ENCODE measurements around the gene IFIT2. TPM values are rescaled to one million over a fixed set of nuclear protein-coding genes. Genes with fewer than 3 reads are reported as not detected.
"Not testable (repeated sequence)": the region's sequence is repeated elsewhere in the genome, so short reads cannot be mapped to it uniquely, and the experiment has no call there.

IFIT2 gene
- total and polyA plus RNA-seq, 2 experiments from 2014 or later = 7.0 to 9.5 TPM

DNA sequence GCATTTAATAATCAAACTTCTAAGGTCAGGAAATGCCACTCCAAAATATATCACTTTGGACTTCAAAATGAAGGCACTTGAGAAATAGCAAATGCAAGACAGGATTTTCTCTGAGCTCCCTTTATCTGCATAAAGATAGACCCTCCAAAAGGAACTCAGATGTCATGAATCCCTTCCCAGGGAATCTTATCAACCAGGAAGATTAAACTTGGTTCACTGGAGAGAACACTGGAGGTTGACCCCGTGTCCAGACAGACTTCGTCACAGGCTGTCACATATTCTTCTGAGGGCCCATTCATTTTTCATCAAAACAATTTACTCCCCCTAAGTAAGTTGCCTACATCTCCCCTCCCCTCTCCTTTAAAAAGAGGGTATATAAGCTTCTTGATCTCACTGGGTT is 47.1 kb downstream of the IFIT2 start:
- 75 to 78% methylated on average over 2 of the region's 2 CpGs for WGBS, 2 experiments (ENCODE audit: low coverage in 1 of 2, low lambda C conversion rate in 2 of 2, missing lambda C conversion rate in 2 of 2)
- no peaks in the 10 kb centered on the region for H3K79me2 ChIP-seq (ENCODE audit: insufficient read depth)
- H3K36me3 ChIP-seq (ENCODE audit: low read depth) = no peaks in the 10 kb centered on the region
- H3K9me2 ChIP-seq (ENCODE audit: insufficient read depth) = peaks cover 5% of the 10 kb centered on the region; the same call in 1 of the 2 replicates
- H3K4me3 ChIP-seq = no peak overlapping the region
- H3K27me3 ChIP-seq (replicated peaks; ENCODE audit: insufficient read depth) = no peaks in the 10 kb centered on the region
- no peaks in the 10 kb centered on the region for H3K9me3 ChIP-seq (ENCODE audit: low read depth)
- no peak overlapping the region for H3K9ac ChIP-seq
- no peak for DNase-seq
- H4K20me1 ChIP-seq (ENCODE audit: insufficient read depth) = no peaks in the 10 kb centered on the region
- peaks cover 37% of the 10 kb centered on the region for H3K4me1 ChIP-seq (ENCODE audit: insufficient read depth)
- no peak for TF ChIP-seq EZH2 (IDR thresholded peaks at IDR 0.05; ENCODE audit: insufficient read depth, poor library complexity, severe bottlenecking)
- TF ChIP-seq EZH2phosphoT487 (IDR thresholded peaks at IDR 0.05; ENCODE audit: insufficient read depth, low read depth) = no peak
- H3K4me2 ChIP-seq (ENCODE audit: unreplicated experiment) = no peak overlapping the region
- no peak overlapping the region for H2AFZ ChIP-seq
- in situ Hi-C loops (cut with MboI) = no loop called here
- no peak overlapping the region for H3K27ac ChIP-seq
- peaks cover 40% of the 10 kb centered on the region for H3F3A ChIP-seq (ENCODE audit: insufficient read depth)

DNA sequence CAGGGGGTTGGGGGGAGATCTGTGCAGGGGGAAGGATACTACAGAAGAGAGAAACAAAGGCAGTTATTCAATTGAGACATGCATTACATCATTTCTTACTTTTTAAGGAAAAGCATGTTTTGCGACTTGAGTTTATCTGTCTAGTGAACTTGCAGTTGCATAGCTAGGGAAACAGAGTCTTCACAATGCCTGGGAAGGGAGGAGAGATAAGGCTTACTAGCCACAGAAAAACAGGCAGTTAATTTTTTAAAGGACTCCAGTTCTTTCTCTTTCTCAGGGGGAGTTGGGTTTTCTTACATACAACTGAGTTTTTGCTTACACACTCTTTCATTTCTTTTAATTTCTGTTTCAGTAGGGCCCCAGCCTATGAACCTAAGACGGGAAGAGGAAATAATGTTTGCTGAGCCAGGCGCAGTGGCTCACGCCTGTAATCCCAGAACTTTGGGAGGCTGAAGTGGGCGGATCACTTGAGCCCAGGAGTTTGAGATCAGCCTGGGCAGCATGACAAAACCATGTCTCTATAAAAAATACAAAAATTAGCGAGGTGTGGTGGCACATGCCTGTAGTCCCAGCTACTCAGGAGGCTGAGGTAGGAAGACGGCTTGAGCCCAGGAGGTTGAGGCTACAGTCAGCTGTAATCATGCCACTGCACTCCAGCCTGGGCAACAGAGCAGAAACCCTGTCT is 48.9 kb downstream of the IFIT2 start:
- Histone ChIP-seq H2AFZ (peak overlapping the region; percentile 54), H3K4me1 (ENCODE audit: insufficient read depth) (peaks cover 45% of the 10 kb centered on the region), H3K27ac (peak overlapping the region; percentile 95), H3K9ac (peak overlapping the region; percentile 74), H3F3A (ENCODE audit: insufficient read depth) (peaks cover 45% of the 10 kb centered on the region), H3K4me2 (ENCODE audit: unreplicated experiment) (peak overlapping the region; percentile 66), H3K4me3 (peak overlapping the region; percentile 46; the same call in 1 of the 2 replicates)
- peak; percentile 51 for DNase-seq
- H4K20me1 ChIP-seq (ENCODE audit: insufficient read depth); H3K27me3 ChIP-seq (replicated peaks; ENCODE audit: insufficient read depth); in situ Hi-C loops (cut with MboI); H3K79me2 ChIP-seq (ENCODE audit: insufficient read depth); H3K36me3 ChIP-seq (ENCODE audit: low read depth); H3K9me3 ChIP-seq (ENCODE audit: low read depth); H3K9me2 ChIP-seq (ENCODE audit: insufficient read depth): not testable (repeated sequence)
- WGBS, 2 experiments (ENCODE audit: low coverage in 1 of 2, low lambda C conversion rate in 2 of 2, missing lambda C conversion rate in 2 of 2) = 22% methylated on average over 7 of the region's 7 CpGs

DNA sequence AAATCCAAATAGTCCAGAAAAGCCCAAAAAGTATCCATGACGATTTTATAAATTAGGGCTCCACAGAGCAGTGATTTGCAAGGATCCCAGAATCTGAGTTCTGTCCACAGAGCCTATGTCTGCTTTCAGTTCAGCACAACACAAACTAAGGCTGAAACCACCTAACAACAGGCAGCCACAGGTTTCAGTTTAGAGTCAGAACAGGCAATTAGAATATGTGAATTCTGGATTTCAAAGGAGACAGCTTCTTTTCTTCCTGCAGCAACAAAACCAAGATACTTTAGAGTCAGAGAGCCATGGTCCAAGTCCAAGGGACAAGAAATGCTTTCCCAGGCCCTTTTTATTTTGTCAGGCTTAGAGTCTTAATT is 49.5 kb downstream of the IFIT2 start:
- Histone ChIP-seq H3K36me3 (ENCODE audit: low read depth) (no peaks in the 10 kb centered on the region), H3K4me3 (peak overlapping the region; percentile 46), H2AFZ (peak overlapping the region; percentile 54), H3F3A (ENCODE audit: insufficient read depth) (peaks cover 41% of the 10 kb centered on the region), H3K9ac (peak overlapping the region; percentile 74), H3K4me1 (ENCODE audit: insufficient read depth) (peaks cover 47% of the 10 kb centered on the region), H3K27me3 (replicated peaks; ENCODE audit: insufficient read depth) (no peaks in the 10 kb centered on the region), H3K9me3 (ENCODE audit: low read depth) (no peaks in the 10 kb centered on the region), H3K9me2 (ENCODE audit: insufficient read depth) (no peaks in the 10 kb centered on the region), H4K20me1 (ENCODE audit: insufficient read depth) (no peaks in the 10 kb centered on the region), H3K27ac (peak overlapping the region; percentile 95), H3K79me2 (ENCODE audit: insufficient read depth) (no peaks in the 10 kb centered on the region), H3K4me2 (ENCODE audit: unreplicated experiment) (peak overlapping the region; percentile 66)
- peak; percentile 63 for DNase-seq
- in situ Hi-C loops (cut with MboI) = no loop called here
- WGBS, 2 experiments (ENCODE audit: low coverage in 1 of 2, low lambda C conversion rate in 2 of 2, missing lambda C conversion rate in 2 of 2) = 3 to 4% methylated on average over 1 of the region's 1 CpG
- no peak for TF ChIP-seq EZH2phosphoT487 (IDR thresholded peaks at IDR 0.05; ENCODE audit: insufficient read depth, low read depth)
- no peak for TF ChIP-seq EZH2 (IDR thresholded peaks at IDR 0.05; ENCODE audit: insufficient read depth, poor library complexity, severe bottlenecking)

DNA sequence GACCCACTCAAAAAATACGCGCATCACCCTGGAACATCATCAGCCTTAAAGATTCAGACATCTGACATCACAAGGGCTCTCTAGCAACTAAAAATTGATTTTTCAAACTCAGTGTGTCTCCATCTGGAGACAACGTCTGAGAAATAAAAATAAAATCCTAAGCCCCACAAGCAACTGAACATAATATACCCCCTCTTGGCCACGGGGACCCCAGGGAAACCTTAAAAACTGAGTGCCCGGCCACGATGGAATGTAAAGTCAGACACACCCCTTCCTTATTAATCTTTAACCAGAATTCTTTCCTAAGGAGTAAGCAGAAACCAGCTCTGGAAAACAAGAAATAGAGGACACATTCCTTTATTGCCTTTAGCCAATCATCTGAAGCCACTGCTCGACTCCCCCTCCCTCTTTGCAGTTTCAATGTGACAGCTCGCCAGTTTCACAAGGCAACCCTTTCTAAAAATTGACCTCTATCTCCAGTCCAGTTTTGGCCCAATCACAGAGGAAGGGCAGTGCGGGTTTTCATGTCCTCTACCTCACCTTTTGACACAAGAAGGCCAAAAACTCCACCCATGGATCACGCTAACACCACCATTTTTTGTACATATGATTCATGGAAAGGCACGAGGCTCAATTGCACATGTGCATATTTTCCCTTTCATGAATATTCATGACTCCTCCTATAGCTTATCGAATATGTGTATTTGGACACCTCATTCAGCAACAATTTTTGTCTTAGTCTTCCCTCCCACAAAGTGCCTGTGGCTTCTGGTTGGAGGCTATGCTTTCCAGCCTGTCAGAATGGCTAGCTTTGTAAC is 50.1 kb downstream of the IFIT2 start:
- H3K79me2 ChIP-seq (ENCODE audit: insufficient read depth) = no peaks in the 10 kb centered on the region
- peak overlapping the region; percentile 66 for H3K4me2 ChIP-seq (ENCODE audit: unreplicated experiment)
- H3K4me3 ChIP-seq = peak overlapping the region; percentile 46
- 7% methylated on average over 12 of the region's 12 CpGs for WGBS, 2 experiments (ENCODE audit: low coverage in 1 of 2, low lambda C conversion rate in 2 of 2, missing lambda C conversion rate in 2 of 2)
- H4K20me1 ChIP-seq (ENCODE audit: insufficient read depth) = no peaks in the 10 kb centered on the region
- H3K27ac ChIP-seq = peak overlapping the region; percentile 95
- TF ChIP-seq EZH2phosphoT487 (IDR thresholded peaks at IDR 0.05; ENCODE audit: insufficient read depth, low read depth) = no peak
- no peak for TF ChIP-seq EZH2 (IDR thresholded peaks at IDR 0.05; ENCODE audit: insufficient read depth, poor library complexity, severe bottlenecking)
- in situ Hi-C loops (cut with MboI) = no loop called here
- no peaks in the 10 kb centered on the region for H3K9me3 ChIP-seq (ENCODE audit: low read depth)
- H3K9me2 ChIP-seq (ENCODE audit: insufficient read depth) = no peaks in the 10 kb centered on the region
- peak; percentile 97 for DNase-seq
- peaks cover 38% of the 10 kb centered on the region for H3F3A ChIP-seq (ENCODE audit: insufficient read depth)
- peak overlapping the region; percentile 74 for H3K9ac ChIP-seq
- no peaks in the 10 kb centered on the region for H3K27me3 ChIP-seq (replicated peaks; ENCODE audit: insufficient read depth)
- H3K36me3 ChIP-seq (ENCODE audit: low read depth) = no peaks in the 10 kb centered on the region
- H2AFZ ChIP-seq = peak overlapping the region; percentile 54
- peaks cover 48% of the 10 kb centered on the region for H3K4me1 ChIP-seq (ENCODE audit: insufficient read depth)
